ENCODE results near the gene LARGE2.
A peak's percentile ranks its signal among the peaks of the same experiment; 100 is the strongest.
"Not testable (repeated sequence)": the region's sequence is repeated elsewhere in the genome, so short reads cannot be mapped to it uniquely, and the experiment has no call there.

Gene LARGE2

DNA sequence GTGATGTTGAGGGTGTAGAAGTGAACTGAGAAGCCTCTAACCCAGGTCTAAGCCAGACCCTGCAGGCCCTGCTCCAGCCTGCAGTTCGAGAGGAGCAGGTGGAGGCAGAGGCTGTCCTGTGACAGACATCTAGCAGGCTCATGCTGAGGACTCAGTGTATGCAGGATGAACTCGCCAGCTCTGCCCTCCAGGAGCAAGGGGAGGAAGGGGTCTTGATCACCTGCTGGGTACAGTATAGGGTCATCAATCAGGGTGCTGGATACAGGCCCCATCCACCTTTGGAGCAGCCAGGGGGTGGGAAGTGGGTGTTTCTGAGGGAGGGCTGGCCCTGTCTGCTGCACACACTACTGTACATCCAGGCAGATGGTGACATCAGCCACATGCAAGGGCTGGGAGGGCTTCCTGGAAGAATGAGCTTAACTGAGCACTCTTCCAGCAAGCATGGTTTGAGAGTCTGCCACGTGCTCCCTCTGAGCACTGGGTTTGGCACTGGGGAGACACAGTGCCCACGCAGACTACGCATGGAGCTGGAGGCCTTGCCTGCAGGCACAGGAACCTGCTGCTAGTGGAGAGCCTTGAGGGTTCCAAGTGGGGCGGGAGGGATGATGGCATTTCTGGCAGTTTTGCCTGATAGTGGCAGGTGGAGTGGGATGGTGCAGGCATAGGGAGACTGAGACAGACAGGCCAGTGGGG is 27.8 kb upstream of the LARGE2 start:
- in situ Hi-C loops (cut with MboI; ENCODE audit: low pct_unique_long_range_greater_than_20kb, low sequenced_read_pairs): no loop called here
- no peak for DNase-seq

DNA sequence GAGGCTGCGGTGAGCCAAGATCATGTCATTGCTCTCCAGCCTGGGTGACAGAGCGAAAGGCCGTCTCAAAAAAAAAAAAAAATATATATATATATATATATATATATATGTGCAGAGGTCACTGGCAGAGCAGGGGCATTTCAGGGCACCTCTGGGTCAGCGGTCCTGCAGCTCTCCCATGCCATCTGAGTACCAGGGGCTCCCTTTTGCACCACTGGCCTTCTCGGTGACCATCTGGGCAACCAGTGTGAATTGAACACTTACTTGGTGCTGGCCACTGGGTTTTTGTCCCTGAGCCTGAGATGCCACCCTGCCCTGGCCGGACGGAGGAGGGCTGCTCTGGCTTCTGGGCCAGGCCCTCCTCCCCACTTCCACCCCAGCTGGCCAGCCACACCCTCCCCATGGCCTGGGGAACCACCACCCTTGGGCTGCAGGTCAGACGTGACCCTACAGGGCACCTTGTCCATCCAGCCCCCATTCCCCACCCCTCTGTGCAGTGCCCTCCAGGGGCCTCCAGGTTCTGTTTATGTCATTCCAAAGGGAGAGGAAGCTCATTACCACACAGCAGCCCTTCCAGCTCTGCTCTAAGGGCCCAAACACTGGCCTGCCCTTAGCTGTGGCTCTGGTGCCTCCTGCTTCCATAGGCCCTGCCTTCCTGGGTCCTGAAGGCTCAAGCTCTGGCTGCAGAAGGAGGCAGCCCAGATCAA is 26.8 kb upstream of the LARGE2 start:
- DNase-seq: no peak
- in situ Hi-C loops (cut with MboI; ENCODE audit: low pct_unique_long_range_greater_than_20kb, low sequenced_read_pairs): no loop called here

DNA sequence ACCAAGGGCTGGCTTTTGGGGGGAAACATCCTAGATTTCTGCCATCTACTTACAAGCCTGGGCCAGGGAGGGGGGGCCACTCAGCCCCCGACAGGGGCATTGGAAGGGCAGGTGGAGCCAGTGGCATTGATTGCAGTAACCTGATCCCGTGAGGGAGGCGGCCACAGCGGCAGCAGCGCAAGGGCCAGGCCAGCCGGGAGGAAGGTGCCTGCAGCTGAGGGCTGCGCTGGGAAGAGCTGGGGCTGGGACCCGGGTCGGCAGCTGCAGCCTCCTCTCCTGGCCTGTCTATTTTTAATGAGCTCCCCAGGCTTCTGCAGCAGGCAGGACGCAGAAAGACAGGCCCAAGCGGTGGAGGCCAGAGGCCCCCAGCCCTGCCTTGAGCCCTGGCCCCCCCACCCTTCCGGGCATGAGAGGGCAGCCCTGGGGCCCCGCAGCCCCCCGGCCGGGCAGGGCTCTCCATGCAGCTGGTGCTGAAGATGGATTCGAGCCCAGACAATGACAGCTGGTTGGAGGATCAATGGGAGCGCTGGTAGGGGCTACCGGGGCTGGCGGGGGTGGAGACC is 26.0 kb upstream of the LARGE2 start:
- in situ Hi-C loops (cut with MboI; ENCODE audit: low pct_unique_long_range_greater_than_20kb, low sequenced_read_pairs): no loop called here
- no peak for DNase-seq

DNA sequence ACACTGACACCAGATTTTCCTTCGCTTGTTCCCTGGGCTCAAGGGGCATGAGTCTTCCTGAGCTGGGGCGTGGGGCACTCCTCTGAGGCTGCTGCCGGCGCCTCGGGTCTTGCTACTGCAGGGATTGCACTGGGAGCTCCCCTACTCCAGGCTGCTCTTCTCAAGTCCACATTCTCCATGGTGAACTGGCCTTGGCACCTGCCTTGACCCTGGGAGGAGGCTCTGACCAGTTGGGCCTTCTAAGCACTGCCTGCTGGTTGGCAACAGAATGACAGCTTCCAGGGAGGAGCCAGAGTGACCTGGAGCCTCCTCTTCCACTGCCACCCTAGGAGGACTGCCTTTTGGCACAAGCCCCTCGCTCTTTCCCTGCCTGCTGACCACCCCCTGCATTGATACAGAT is 24.9 kb upstream of the LARGE2 start:
- in situ Hi-C loops (cut with MboI; ENCODE audit: low pct_unique_long_range_greater_than_20kb, low sequenced_read_pairs): no loop called here
- DNase-seq: no peak

DNA sequence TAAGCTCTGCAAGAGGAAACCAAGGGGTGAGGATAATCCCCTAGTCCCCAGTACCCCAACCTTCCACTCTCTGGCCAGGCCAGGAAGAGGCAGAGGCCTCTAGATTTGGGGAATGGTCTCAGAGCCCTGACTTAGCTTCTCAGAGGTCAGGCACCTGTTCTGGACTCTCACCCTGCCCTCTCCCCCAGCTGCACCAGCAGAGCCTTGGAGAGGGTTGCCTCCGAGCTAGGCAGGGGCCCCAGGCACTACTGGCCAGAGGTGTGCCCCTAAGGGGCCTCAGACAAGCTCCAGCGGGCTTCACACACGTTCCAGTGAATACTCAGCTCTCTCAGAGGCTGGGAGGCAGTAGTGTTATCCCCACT is 23.4 kb upstream of the LARGE2 start:
- no peak for DNase-seq
- in situ Hi-C loops (cut with MboI; ENCODE audit: low pct_unique_long_range_greater_than_20kb, low sequenced_read_pairs): no loop called here

DNA sequence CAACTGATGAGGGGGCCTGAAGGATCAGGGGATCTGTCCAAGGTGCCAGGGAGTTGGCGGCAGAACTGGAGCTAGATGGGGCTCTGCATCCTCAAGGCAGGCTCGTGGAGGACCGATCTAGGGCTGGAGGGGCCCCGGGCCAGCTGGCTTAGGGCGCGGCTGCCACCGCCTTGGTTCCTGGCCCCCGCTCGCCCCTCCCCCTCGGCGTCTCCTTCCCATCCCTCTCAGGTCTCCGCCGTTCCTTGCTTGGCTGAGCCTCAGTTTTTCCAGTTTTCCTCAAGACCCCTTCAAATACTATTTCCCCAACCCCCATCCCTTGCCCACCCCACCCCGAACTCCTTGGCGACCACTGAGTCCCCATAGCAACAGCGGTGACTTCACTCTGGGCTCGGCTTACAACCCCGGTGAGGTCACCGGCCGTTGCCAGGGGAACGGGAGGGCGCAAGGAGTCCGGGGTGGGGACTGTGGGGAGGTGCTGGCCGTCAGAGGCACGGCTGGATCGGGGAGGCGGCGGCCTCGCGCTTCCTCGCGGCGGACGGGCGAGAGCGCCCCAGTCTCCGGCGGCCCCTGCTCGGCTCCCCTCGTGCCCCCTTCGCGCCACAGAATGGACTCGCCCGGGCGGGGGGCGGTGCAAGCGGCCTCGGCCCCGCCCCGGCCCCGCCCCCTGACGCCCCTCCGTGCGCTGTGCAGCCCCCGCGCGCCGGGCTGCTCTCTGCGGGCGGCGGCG is 22.8 kb upstream of the LARGE2 start:
- DNase-seq: peak; percentile 57
- in situ Hi-C loops (cut with MboI; ENCODE audit: low pct_unique_long_range_greater_than_20kb, low sequenced_read_pairs): no loop called here

DNA sequence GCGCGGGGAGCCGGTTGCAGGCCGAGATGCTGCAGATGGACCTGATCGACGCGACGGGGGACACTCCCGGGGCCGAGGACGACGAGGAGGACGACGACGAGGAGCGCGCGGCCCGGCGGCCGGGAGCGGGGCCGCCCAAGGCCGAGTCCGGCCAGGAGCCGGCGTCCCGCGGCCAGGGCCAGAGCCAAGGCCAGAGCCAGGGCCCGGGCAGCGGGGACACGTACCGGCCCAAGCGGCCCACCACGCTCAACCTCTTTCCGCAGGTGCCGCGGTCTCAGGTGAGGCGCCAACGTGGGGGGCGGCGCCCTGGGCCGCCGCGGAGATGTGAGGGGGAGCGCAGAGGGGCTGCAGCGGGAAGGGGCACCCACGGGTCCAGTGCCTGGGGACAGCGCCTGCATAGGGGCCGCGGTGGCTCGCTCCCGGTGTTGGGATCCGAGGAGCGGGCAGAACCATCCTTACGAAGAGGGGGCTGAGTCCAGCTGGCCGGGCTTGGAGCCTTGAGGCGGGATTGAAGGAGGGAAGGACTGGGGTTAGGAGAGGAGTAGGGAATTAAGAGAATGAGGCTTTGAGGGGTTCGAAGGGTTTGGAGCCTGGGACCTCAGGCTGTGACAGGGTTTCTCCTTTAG is 22.2 kb upstream of the LARGE2 start:
- DNase-seq; in situ Hi-C loops (cut with MboI; ENCODE audit: low pct_unique_long_range_greater_than_20kb, low sequenced_read_pairs): not testable (repeated sequence)

DNA sequence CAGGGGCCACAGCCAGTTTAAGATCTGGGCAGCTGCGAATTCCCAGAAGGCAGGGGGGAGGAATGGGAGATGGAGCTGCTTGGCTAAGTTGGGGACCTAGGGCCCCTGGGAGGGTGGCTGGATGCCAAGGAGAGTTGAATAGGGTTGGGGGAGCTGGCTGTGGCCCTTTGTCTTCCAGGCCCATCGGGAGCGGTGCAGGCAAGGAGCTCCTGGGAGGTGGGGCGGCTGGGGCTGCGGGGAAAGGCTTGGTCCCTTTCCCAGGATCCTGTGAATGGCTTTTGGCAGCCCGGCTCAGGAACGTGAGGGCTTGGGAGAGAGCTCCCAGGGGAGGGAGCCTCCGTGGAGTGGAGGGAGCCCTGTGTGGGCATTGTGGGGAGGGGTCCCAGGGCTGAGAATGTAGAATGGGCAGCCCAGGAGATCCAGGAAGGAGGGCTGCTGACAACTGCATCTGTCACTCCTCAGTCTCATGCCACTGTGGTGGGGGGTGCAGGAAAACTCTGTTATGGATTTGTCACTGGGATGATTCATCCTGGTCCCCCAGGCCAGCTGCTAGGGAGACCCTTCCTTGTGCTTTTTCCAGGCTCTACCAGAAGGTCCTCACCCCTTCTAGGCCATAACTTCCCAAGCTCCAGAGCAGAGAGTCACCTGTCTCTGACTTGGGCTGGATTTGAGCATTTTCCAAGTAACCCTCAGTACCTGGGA is 21.4 kb upstream of the LARGE2 start:
- no peak for DNase-seq
- in situ Hi-C loops (cut with MboI; ENCODE audit: low pct_unique_long_range_greater_than_20kb, low sequenced_read_pairs): no loop called here

DNA sequence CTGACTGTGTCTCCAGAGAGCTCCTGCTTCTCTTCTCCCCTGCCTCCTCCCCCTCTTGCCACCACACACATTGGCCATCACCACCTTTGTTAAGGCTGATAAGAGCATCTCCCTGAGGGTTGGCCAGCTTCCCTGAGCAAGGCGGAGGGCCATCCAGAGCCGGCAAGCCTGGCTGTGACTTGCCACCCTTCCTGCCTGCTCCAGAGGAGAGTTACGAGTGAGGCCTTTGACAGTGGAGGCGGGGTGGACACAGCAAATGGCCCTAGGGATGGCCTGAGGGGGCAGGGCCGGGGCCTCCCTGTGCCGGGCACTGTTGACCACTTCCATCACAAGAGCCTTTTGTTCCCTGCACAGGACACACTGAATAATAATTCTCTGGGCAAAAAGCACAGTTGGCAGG is 20.8 kb upstream of the LARGE2 start:
- in situ Hi-C loops (cut with MboI; ENCODE audit: low pct_unique_long_range_greater_than_20kb, low sequenced_read_pairs): no loop called here
- no peak for DNase-seq

DNA sequence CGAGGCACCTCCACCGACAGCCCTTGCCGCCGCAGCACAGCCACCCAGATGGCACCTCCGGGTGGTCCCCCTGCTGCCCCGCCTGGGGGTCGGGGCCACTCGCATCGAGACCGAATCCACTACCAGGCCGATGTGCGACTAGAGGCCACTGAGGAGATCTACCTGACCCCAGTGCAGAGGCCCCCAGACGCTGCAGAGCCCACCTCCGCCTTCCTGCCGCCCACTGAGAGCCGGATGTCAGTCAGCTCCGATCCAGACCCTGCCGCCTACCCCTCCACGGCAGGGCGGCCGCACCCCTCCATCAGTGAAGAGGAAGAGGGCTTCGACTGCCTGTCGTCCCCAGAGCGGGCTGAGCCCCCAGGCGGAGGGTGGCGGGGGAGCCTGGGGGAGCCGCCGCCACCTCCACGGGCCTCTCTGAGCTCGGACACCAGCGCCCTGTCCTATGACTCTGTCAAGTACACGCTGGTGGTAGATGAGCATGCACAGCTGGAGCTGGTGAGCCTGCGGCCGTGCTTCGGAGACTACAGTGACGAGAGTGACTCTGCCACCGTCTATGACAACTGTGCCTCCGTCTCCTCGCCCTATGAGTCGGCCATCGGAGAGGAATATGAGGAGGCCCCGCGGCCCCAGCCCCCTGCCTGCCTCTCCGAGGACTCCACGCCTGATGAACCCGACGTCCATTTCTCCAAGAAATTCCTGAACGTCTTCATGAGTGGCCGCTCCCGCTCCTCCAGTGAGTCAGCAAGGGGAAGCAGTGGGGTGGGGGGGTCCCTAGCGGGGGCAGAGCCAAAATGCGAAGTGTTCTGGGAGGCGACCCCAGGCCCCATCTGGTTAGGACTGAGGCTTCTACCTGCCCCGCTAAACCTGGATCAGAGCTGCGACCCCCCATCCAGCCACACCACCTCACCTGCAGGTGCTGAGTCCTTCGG is 19.7 kb upstream of the LARGE2 start:
- in situ Hi-C loops (cut with MboI; ENCODE audit: low pct_unique_long_range_greater_than_20kb, low sequenced_read_pairs): no loop called here

DNA sequence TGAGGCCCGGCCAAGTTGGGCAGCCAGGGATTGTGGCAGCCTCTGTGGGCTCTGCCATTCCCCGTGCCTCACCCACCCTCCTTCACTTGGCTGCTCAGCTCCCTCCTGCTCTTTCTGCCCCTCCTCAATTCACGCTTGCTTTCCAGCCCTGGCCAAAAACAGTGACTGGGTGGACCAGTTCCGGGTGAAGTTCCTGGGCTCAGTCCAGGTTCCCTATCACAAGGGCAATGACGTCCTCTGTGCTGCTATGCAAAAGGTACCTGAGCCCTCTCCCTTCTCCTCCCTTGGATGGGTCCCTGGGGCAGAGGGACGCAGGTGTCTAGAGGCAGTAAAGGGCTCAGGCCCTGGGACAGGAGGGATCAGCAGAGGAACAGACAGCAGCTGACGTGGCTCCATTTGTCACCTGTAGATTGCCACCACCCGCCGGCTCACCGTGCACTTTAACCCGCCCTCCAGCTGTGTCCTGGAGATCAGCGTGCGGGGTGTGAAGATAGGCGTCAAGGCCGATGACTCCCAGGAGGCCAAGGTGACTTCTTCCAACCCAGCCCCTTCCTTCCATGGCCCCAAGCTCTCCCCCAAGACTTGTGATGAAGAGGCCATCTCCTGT is 18.0 kb upstream of the LARGE2 start:
- DNase-seq: no peak
- in situ Hi-C loops (cut with MboI; ENCODE audit: low pct_unique_long_range_greater_than_20kb, low sequenced_read_pairs): no loop called here

More for the DNA sequence above, 19.7 kb upstream of the LARGE2 start:
- DNase-seq: no peak

DNA sequence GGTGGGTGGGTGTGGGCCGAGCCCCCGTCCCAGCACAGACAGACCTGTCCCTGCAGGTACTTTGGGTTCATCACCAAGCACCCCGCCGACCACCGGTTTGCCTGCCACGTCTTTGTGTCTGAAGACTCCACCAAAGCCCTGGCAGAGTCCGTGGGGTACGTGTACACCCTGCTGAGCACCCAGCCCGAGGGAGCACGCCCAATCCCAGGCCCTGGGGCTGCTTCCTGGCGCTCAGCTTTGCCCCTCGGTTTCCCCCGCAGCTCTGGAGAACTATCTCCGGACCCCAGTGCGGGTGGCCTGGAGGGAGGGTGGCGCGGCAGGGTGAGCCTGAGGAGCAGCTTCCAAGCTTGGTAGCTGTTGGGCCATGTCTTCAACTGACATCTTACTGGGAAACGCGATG is 17.4 kb upstream of the LARGE2 start:
- DNase-seq: no peak
- in situ Hi-C loops (cut with MboI; ENCODE audit: low pct_unique_long_range_greater_than_20kb, low sequenced_read_pairs): no loop called here

DNA sequence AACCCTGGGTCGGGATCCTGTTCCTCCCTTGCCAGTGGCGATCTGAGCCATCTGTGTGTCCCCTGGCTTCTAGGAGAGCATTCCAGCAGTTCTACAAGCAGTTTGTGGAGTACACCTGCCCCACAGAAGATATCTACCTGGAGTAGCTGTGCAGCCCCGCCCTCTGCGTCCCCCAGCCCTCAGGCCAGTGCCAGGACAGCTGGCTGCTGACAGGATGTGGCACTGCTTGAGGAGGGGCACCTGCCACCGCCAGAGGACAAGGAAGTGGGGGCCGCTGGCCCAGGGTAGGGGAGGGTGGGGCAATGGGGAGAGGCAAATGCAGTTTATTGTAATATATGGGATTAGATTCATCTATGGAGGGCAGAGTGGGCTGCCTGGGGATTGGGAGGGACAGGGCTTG is 16.9 kb upstream of the LARGE2 start:
- in situ Hi-C loops (cut with MboI; ENCODE audit: low pct_unique_long_range_greater_than_20kb, low sequenced_read_pairs); DNase-seq: not testable (repeated sequence)

DNA sequence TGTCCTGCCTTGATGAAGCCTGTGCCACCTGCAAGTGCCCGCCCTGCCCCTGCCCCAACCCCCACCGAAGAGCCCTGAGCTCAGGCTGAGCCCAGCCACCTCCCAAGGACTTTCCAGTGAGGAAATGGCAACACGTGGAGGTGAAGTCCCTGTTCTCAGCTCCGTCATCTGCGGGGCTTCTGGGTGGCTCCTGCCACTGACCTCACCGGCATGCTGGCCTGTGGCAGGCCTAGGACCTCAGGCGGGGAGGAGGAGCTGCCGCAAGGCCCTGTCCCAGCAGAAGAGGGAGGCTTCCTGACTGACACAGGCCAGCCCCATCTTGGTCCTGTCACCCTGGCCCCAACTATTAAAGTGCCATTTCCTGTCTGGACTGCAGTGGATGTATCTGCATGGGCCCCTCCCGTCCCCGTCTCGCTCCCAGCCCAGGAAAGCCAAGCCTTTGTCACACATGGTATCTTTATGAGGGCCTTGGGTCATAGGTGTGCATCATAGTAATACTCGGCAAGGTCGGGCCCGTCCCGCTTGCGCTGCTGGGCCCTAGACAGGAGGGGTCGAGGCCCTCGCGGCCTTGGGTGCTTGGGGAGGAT is 16.3 kb upstream of the LARGE2 start:
- DNase-seq: no peak
- in situ Hi-C loops (cut with MboI; ENCODE audit: low pct_unique_long_range_greater_than_20kb, low sequenced_read_pairs): no loop called here

DNA sequence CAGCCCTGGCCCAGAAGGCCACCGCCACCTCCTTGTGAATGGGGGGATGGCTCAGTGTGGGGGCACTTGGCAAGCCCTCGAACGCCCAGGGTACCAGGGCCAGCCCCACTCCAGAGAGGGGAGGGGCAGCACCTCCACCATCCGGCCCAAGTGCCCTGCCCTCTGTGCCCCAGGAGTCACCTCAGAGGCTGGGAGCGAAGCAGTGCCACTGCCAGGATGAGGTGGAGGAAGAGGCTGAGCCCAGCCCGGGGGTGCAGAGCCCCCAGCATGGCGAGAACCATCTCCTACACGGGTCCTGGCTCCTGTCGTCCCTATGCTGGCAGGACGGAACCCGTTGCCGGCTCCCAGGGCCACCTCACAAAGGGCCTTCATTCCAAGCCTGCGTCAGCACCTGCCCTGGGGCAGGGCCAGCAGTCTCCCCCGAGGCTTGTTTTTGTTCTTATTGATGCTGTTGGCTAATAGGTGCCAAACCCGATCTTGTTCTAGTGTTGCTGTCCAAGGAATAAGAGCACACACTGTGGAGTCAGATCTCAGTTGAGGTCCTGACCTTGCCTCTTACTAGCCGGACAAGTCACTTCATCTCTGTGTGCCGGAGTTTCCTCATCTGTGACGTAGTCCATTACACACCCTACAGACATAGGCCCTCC is 15.4 kb upstream of the LARGE2 start, which contains the start of gene FREY1:
FREY1 (minus strand) TSS at position 307 of the 647 bp plus-strand sequence; CDS start at position 281, 26 bp downstream.
- no peak for DNase-seq
- in situ Hi-C loops (cut with MboI; ENCODE audit: low pct_unique_long_range_greater_than_20kb, low sequenced_read_pairs): no loop called here

DNA sequence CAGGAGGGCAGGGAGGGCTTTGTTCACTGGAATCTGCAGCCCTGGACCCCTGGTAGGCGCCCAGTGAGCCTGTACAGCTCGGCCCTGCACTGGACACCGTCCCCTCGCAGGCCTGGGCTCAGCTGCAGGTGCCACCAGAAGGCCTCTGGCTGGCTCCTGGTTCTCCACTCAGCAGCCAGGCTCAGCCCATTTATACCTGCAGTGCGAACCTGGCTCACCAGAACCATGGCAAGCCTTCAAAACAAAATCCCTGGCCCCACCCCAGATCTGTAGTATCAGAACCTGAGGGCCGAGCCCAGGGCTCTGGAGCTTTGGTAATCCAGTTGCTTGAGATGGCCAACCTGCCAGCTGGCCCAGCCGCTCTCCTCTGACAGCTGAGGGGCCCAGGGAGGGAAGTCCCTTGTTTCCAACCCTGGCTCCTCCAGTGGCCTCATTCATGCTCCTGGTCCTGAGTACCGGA is 14.5 kb upstream of the LARGE2 start:
- in situ Hi-C loops (cut with MboI; ENCODE audit: low pct_unique_long_range_greater_than_20kb, low sequenced_read_pairs): no loop called here
- DNase-seq: no peak
